H9 (cell line): ENCODE results near the gene MACC1. TPM values are rescaled to one million over a fixed set of nuclear protein-coding genes. Genes with fewer than 3 reads are reported as not detected.

Experiments used
- DNase-seq: peaks from one replicate; pipeline ENCODE4 v3.0.0-alpha.2; 2017
- H2AFZ ChIP-seq: one replicate; pipeline ENCODE4 v1.6.1; 2013; ENCODE audit warnings: mild to moderate bottlenecking, low read length, control low read depth, moderate library complexity
- H2AK5ac ChIP-seq: 2 replicates; pipeline ENCODE4 v1.6.1; 2013; ENCODE audit warnings: low read length, control low read depth, mixed read lengths; ENCODE audit not compliant: insufficient read length
- H2BK120ac ChIP-seq: one replicate; pipeline ENCODE4 v1.6.1; 2013; ENCODE audit warnings: low read depth, mild to moderate bottlenecking, low read length, control low read depth, inconsistent platforms; ENCODE audit not compliant: poor library complexity, severe bottlenecking
- H2BK12ac ChIP-seq: 2 replicates; pipeline ENCODE4 v1.6.1; 2013; ENCODE audit warnings: low read length, control low read depth, mixed read lengths, low read depth; ENCODE audit not compliant: insufficient read length
- H2BK15ac ChIP-seq: 2 replicates; pipeline ENCODE4 v1.6.1; 2013; ENCODE audit warnings: low read depth, low read length, control low read depth
- H2BK20ac ChIP-seq: one replicate; pipeline ENCODE4 v1.6.1; 2013; ENCODE audit warnings: low read depth, mild to moderate bottlenecking, low read length, control low read depth, inconsistent platforms; ENCODE audit not compliant: poor library complexity, severe bottlenecking
- H2BK5ac ChIP-seq: 2 replicates; pipeline ENCODE4 v1.6.1; 2013; ENCODE audit warnings: low read length, control low read depth, mixed read lengths; ENCODE audit not compliant: insufficient read length
- H3K14ac ChIP-seq: 2 replicates; pipeline ENCODE4 v1.6.1; 2013; ENCODE audit warnings: low read length, control low read depth; ENCODE audit not compliant: insufficient read depth
- H3K18ac ChIP-seq: 2 replicates; pipeline ENCODE4 v1.6.1; 2013; ENCODE audit warnings: low read depth, mild to moderate bottlenecking, mixed read lengths, low read length, control low read depth; ENCODE audit not compliant: insufficient read length
- H3K23ac ChIP-seq: 2 replicates; pipeline ENCODE4 v1.6.1; 2013; ENCODE audit warnings: low read length, control low read depth, mixed read lengths, low read depth; ENCODE audit not compliant: insufficient read length
- H3K23me2 ChIP-seq: 2 replicates; pipeline ENCODE4 v1.6.1; 2013; ENCODE audit warnings: low read depth, mild to moderate bottlenecking, mixed read lengths, low read length, control low read depth; ENCODE audit not compliant: insufficient read length, poor library complexity, severe bottlenecking
- H3K27ac ChIP-seq: 2 replicates; pipeline ENCODE4 v1.5.1; 2013; ENCODE audit warnings: low read length, control low read depth, mixed read lengths, low read depth; ENCODE audit not compliant: insufficient read length
- H3K27me3 ChIP-seq: 2 replicates; pipeline ENCODE4 v1.6.1; 2013; ENCODE audit warnings: low read length, control low read depth, inconsistent platforms; ENCODE audit not compliant: insufficient read depth
- H3K4ac ChIP-seq: 2 replicates; pipeline ENCODE4 v1.6.1; 2013; ENCODE audit warnings: low read depth, mild to moderate bottlenecking, control low read depth, inconsistent platforms, low read length, moderate library complexity
- H3K4me1 ChIP-seq: 2 replicates; pipeline ENCODE4 v1.6.1; 2013; ENCODE audit warnings: low read length, control low read depth, inconsistent platforms; ENCODE audit not compliant: insufficient read depth
- H3K4me2 ChIP-seq: 2 replicates; pipeline ENCODE4 v1.6.1; 2013; ENCODE audit warnings: low read length, control low read depth, mixed read lengths; ENCODE audit not compliant: insufficient read length, insufficient read depth
- H3K56ac ChIP-seq: 2 replicates; pipeline ENCODE4 v1.6.1; 2013; ENCODE audit warnings: low read depth, mild to moderate bottlenecking, mixed read lengths, low read length, control low read depth; ENCODE audit not compliant: insufficient read length
- H3K79me1 ChIP-seq: 2 replicates; pipeline ENCODE4 v1.6.1; 2013; ENCODE audit warnings: low read depth, mild to moderate bottlenecking, moderate library complexity, low read length, control low read depth, inconsistent platforms; ENCODE audit not compliant: insufficient read depth, poor library complexity, severe bottlenecking
- H3K79me2 ChIP-seq: 2 replicates; pipeline ENCODE4 v1.6.1; 2013; ENCODE audit warnings: low read length, control low read depth, inconsistent platforms; ENCODE audit not compliant: insufficient read depth
- H3K9ac ChIP-seq: 2 replicates; pipeline ENCODE4 v1.6.1; 2013; ENCODE audit warnings: low read length, control low read depth, mixed read lengths; ENCODE audit not compliant: insufficient read length; ENCODE audit errors: extremely low read depth
- H3K9me3 ChIP-seq: one replicate; pipeline ENCODE4 v1.6.1; 2013; ENCODE audit warnings: low read depth, low read length, inconsistent platforms; ENCODE audit not compliant: control insufficient read depth
- H3T11ph ChIP-seq: one replicate; pipeline ENCODE4 v1.6.1; 2013; ENCODE audit warnings: mild to moderate bottlenecking, low read length, control low read depth, inconsistent platforms
- H4K20me1 ChIP-seq: one replicate; pipeline ENCODE4 v1.6.1; 2013; ENCODE audit not compliant: control insufficient read depth, insufficient read length, insufficient read depth
- H4K5ac ChIP-seq: 2 replicates; pipeline ENCODE4 v1.6.1; 2013; ENCODE audit warnings: low read depth, mild to moderate bottlenecking, mixed read lengths, low read length, control low read depth; ENCODE audit not compliant: insufficient read length
- H4K8ac ChIP-seq: replicated peaks from 2 replicates; pipeline ENCODE4 v1.6.1; 2013; ENCODE audit warnings: low read length, control low read depth, mixed read lengths, low read depth; ENCODE audit not compliant: insufficient read length
- H4K91ac ChIP-seq: 2 replicates; pipeline ENCODE4 v1.6.1; 2013; ENCODE audit warnings: low read depth, mild to moderate bottlenecking, moderate library complexity, mixed read lengths, low read length, control low read depth; ENCODE audit not compliant: insufficient read length
- H3K27ac Mint-ChIP-seq, 3 experiments: 2 replicates in 2 of 3; 3 replicates in 1 of 3; pipeline ENCODE4 v1.8.0; 2020 to 2021; ENCODE audit warnings: mixed read lengths in 3 of 3, mild to moderate bottlenecking in 1 of 3, moderate library complexity in 1 of 3
- H3K27me3 Mint-ChIP-seq: 2 replicates; pipeline ENCODE4 v1.8.0; 2021; ENCODE audit warnings: low read depth, mild to moderate bottlenecking, moderate library complexity, mixed read lengths
- H3K36me3 Mint-ChIP-seq, 3 experiments: 2 replicates in 2 of 3; 3 replicates in 1 of 3; pipeline ENCODE4 v1.8.0; 2020 to 2021; ENCODE audit warnings: low read depth in 3 of 3, mixed read lengths in 3 of 3; ENCODE audit not compliant: insufficient read depth in 1 of 3
- H3K4me1 Mint-ChIP-seq, 2 experiments: 2 replicates each; pipeline ENCODE4 v1.8.0; 2020; ENCODE audit warnings: mixed read lengths in 2 of 2
- H3K4me3 Mint-ChIP-seq, 2 experiments: 2 replicates in 1 of 2; 3 replicates in 1 of 2; pipeline ENCODE4 v1.8.0; 2020 to 2021; ENCODE audit warnings: mild to moderate bottlenecking in 2 of 2, mixed read lengths in 2 of 2, moderate library complexity in 1 of 2
- H3K9me3 Mint-ChIP-seq, 2 experiments: 2 replicates in 1 of 2; 3 replicates in 1 of 2; pipeline ENCODE4 v1.8.0; 2020; ENCODE audit warnings: mild to moderate bottlenecking in 2 of 2, mixed read lengths in 2 of 2, moderate library complexity in 1 of 2
- WGBS: extraction: QIAGEN DNeasy Blood & Tissue Kit; methylation state at CpG from one replicate; pipeline ENCODE4 v1.1.7; 2013; ENCODE audit warnings: missing lambda C conversion rate, low lambda C conversion rate, mixed read lengths; ENCODE audit not compliant: insufficient read length; ENCODE audit errors: extremely low coverage; 5-methylcytosine and 5-hydroxymethylcytosine counted together
- total RNA-seq: library from RNA; stranded (reverse); gene quantifications from 2 replicates; pipeline ENCODE4 v1.2.1, GENCODE V29; 2021
- TF ChIP-seq, protein P1 (sequence below): fragments of 200-600 bp; sonication (generic); conservative IDR thresholded peaks from 3 replicates; pipeline ENCODE4 v1.8.0; 2021; ENCODE audit warnings: antibody characterized with exemption, mild to moderate bottlenecking

Gene MACC1
- total RNA-seq, 1 experiment from 2014 or later: 11.0 TPM

DNA sequence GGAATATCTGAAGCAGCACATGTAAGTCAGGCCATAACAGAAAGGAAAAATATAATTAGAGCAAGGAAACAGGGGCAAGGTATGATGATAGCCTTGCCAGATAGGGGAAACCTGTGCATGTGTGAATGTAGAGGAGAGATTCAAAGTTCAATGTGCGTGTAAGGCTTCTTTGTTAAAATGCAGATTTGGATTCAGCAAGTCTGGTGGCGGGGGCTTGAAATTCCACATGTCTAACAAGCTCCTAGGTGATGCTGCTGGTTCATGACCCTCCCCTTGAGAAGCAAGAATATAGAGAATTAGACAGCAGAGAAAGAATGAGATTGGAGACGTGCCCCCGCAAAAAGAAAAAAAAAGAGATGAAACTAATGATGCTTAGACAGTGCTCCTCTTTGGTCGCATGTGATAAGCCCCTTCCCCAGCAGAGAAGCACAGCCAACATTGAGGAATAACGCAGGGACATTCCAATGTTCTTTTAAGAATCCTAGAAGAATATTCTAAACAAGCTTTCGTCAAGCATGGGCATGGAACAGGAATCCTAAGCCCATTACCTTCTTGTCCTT, 21.1 kb upstream of the MACC1 start:
- no CpG with 5 or more reads among the region's 7 CpGs for WGBS
- no peak overlapping the region for H3K56ac ChIP-seq
- no peak overlapping the region for H3K27ac Mint-ChIP-seq

More for the DNA sequence above, 21.1 kb upstream of the MACC1 start:
- H2BK120ac ChIP-seq: no peak overlapping the region
- H4K91ac ChIP-seq: no peak overlapping the region
- H4K20me1 ChIP-seq: no peaks in the 10 kb centered on the region
- no peak overlapping the region for H3K4ac ChIP-seq
- no peaks in the 10 kb centered on the region for H3K9me3 ChIP-seq
- H3K14ac ChIP-seq: no peak overlapping the region
- H2BK5ac ChIP-seq: no peak overlapping the region
- no peaks in the 10 kb centered on the region for H3K23me2 ChIP-seq
- no peak overlapping the region for H3K4me3 Mint-ChIP-seq
- H2BK20ac ChIP-seq: no peak overlapping the region
- H3K23ac ChIP-seq: no peak overlapping the region
- H3K79me1 ChIP-seq: no peaks in the 10 kb centered on the region
- H3T11ph ChIP-seq: no peak overlapping the region
- no peak overlapping the region for H3K9ac ChIP-seq
- H3K36me3 Mint-ChIP-seq: no peaks in the 10 kb centered on the region; a peak in 1 of 7 replicates
- H3K4me1 ChIP-seq: no peaks in the 10 kb centered on the region
- no peak overlapping the region for H2BK15ac ChIP-seq
- peaks cover 11 to 15% of the 10 kb centered on the region in 2 experiments for H3K4me1 Mint-ChIP-seq
- H3K27ac ChIP-seq: no peak overlapping the region
- TF ChIP-seq, protein P1, sequence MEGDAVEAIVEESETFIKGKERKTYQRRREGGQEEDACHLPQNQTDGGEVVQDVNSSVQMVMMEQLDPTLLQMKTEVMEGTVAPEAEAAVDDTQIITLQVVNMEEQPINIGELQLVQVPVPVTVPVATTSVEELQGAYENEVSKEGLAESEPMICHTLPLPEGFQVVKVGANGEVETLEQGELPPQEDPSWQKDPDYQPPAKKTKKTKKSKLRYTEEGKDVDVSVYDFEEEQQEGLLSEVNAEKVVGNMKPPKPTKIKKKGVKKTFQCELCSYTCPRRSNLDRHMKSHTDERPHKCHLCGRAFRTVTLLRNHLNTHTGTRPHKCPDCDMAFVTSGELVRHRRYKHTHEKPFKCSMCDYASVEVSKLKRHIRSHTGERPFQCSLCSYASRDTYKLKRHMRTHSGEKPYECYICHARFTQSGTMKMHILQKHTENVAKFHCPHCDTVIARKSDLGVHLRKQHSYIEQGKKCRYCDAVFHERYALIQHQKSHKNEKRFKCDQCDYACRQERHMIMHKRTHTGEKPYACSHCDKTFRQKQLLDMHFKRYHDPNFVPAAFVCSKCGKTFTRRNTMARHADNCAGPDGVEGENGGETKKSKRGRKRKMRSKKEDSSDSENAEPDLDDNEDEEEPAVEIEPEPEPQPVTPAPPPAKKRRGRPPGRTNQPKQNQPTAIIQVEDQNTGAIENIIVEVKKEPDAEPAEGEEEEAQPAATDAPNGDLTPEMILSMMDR: no peak
- no peaks in the 10 kb centered on the region for H3K79me2 ChIP-seq
- no peak overlapping the region for H4K5ac ChIP-seq
- H2AFZ ChIP-seq: no peak overlapping the region
- no peak for DNase-seq
- H3K4me2 ChIP-seq: no peak overlapping the region
- H4K8ac ChIP-seq: no peak overlapping the region
- H2AK5ac ChIP-seq: no peak overlapping the region
- no peaks in the 10 kb centered on the region for H3K9me3 Mint-ChIP-seq
- H3K27me3 Mint-ChIP-seq: no peaks in the 10 kb centered on the region; the same call in 1 of the 2 replicates
- H3K27me3 ChIP-seq: no peaks in the 10 kb centered on the region
- H2BK12ac ChIP-seq: no peak overlapping the region
- H3K18ac ChIP-seq: no peak overlapping the region
